ENCODE measurements around the gene FN1.

- TF ChIP-seq POLR2A (IDR thresholded peaks at IDR 0.05), result no peak
- TF ChIP-seq CTCF (IDR thresholded peaks at IDR 0.05), result no peak
These were observed 44.3 kb downstream of the FN1 start for GRCh38 chr2:215391531-215391930.
